Measurements from ENCODE around the gene DBF4B. TPM values are rescaled to one million over a fixed set of nuclear protein-coding genes. Genes with fewer than 3 reads are reported as not detected.

DBF4B gene
- total RNA-seq, 2 donors from 2014 or later, result 3.6 to 5.6 TPM

DNA sequence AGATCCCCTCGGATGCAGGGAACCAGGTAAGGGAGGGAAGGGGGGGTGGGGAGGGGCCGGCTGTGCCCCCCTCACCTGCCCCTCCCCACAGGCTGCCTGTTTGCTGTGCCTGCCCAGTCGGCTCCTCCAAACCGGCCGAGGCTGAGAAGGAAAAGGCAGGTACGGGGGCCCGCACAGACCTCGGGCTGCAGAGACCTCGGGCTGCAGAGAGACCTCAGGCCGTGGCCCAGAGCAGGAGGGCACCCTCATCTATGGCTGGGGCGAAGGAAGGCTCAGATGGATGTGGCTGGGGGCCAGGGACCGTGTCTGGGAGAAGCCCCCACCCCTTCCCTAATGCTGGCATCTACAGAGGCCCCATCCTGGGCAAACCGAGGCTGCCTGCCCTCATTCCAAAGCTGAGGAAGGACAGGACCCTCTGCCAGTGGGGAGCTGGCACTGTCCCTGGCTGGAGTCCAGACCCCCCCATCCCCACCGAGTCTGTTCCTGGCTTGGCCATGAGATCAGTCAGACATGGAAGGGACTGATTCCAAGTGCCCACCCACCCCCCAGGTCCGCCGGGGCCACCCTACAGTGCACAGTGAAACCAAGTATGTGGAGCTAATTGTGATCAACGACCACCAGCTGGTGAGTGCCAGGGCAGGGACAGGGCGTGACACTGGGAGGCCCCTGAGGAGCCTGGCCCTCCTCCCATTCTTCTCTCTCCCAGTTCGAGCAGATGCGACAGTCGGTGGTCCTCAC is 64.0 kb downstream of the DBF4B start:
- ATAC-seq (no peak), DNase-seq (no peak)
- intact Hi-C loops (cut with DNase I), result no loop called here

DNA sequence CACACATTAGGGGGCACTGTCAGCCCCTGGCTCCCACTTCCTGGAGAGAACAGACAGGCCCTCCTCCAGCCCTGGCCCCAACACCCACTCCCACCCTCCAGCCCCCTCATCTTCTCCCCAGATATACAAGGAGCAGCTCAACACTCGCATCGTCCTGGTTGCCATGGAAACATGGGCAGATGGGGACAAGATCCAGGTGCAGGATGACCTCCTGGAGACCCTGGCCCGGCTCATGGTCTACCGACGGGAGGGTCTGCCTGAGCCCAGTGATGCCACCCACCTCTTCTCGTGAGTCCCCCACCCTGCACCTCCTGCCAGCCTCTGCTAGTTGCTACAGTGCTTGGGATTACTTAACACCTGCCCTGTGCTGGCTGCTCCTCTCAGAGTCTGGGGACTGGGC is 64.7 kb downstream of the DBF4B start:
- intact Hi-C loops (cut with DNase I), result no loop called here
- no peak for ATAC-seq
- DNase-seq, result no peak

DNA sequence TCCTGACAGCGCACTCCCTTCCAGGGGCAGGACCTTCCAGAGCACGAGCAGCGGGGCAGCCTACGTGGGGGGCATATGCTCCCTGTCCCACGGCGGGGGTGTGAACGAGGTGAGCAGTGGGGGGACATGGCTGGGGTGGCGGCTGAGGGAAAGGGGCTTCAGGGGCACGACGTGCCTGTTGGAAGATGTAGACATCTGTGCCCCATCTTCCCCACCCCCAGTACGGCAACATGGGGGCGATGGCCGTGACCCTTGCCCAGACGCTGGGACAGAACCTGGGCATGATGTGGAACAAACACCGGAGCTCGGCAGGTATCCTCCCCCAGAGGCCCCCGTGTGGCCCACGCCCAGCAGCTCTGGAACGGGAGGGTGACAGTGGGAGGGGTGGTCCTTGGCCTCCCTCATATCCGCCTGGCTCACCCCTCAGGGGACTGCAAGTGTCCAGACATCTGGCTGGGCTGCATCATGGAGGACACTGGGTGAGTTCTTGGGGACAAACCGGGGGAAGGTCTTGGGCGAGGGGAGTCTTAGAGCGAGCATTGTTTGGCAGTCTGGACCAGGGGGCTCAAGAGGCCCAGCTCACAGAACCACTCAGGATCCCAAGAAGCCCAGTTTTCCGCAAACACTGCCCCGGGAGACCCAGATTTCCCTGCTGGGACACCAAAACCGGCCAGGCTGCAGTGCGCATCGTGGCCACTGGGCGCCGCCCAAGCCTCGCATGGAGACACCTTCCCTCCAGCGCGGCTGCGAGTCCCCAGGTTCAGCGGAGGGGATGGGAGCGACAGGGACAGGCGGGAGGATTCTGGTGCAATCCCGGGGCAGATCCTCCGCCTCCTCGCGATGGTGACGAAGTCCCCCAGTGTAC is 66.0 kb downstream of the DBF4B start:
- ATAC-seq, result peak; percentile 72 to 73
- peak; percentile 89 for DNase-seq
- intact Hi-C loops (cut with DNase I), result loop anchor here (1.0 to 5.0 kb wide), 3 partner anchors 91 to 246 kb away; no protein-coding TSS in a partner anchor

DNA sequence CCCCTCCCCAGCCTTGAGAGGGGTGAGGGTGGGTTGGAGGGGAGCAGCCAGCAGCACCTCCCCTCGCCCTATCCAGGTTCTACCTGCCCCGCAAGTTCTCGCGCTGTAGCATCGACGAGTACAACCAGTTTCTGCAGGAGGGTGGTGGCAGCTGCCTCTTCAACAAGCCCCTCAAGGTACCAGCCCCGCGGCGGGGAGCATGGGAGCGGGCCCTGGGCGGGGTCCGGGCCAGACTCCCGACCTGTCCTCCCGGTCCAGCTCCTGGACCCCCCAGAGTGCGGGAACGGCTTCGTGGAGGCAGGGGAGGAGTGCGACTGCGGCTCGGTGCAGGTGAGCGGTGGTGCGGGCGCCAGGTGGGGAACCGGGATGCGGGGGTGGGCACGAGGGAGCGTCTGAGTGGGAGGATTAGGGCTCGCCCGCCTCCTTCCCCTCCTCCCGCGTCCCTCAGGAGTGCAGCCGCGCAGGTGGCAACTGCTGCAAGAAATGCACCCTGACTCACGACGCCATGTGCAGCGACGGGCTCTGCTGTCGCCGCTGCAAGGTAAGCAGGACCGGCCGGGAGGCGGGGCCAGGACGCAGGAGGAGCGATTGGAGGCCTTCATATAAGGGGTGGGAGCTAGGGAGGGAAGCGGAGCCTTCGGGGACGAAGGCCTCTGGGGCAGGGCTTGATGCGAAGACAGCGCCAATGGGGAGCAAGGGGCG is 66.8 kb downstream of the DBF4B start:
- ATAC-seq (peak; percentile 93 to 96), DNase-seq (peak; percentile 96)
- intact Hi-C loops (cut with DNase I), result loop anchor here (1.0 to 5.0 kb wide), 3 partner anchors 90 to 245 kb away; no protein-coding TSS in a partner anchor

DNA sequence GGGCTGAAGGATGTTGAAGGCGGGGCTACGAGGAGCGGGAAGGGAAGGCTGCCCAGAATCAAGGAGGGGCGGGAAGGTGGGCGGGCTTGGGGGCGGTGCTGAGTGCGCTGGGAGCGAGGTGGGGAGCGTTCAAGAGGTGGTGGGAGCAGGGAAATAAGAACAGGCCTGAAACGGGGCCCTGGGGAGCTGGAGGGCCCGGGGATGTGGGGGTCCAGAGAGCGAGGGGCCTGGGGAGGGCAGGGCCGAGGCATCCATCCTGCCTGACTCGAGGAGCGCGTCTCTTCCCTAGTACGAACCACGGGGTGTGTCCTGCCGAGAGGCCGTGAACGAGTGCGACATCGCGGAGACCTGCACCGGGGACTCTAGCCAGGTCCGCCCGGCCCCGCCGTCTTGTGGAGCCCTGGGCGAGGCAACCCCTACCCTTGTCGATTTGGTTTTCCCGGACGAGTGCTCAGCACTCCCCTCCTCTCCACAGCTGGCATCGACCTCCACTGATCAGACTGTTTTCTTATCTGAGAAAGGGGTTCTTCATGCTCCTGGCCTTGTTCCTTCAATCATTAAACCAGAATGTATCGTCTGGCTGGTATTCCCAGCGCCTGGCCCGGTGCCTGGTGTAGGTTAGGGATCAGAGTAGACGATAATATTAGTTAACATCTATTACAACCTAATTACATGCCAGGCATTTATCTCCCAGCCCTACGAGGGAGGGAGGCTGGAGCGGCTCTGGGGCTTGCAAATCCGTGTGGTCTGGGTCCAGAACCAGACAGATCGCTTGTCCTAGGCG is 67.6 kb downstream of the DBF4B start:
- peak; percentile 4 to 14 for ATAC-seq
- intact Hi-C loops (cut with DNase I), result loop anchor here (1.0 to 5.0 kb wide), 3 partner anchors 89 to 244 kb away; no protein-coding TSS in a partner anchor

DNA sequence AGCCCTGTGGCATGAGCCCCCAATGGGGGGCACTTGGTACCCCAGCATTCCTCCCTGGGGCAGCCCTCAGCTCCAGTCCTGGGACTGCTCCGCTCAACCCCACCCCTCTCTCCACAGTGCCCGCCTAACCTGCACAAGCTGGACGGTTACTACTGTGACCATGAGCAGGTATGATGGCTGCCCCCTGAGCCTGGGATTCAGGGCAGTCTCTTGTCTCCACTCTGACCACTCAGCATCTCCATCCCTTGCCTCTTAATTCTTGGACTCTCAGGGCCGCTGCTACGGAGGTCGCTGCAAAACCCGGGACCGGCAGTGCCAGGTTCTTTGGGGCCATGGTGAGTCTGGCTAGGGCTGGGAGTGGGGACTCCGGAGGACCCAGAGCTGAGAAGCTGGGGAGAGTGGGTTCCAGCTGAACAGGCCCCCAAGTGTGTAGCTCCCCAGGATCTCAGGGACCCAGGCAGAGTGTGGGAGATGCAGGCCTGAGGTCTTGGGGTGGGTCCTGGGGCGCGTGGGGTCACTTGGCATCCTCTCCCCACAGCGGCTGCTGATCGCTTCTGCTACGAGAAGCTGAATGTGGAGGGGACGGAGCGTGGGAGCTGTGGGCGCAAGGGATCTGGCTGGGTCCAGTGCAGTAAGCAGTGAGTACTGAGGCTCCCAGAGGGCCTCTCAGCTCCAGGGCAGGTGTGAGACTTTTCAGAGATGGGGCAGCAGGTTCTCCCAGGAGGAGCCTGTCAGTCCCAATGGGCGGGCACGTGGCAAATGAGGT is 68.3 kb downstream of the DBF4B start:
- DNase-seq, result no peak
- intact Hi-C loops (cut with DNase I), result loop anchor here in 1 of 2 donors (5.0 kb wide), 1 partner anchor 95 kb away; no protein-coding TSS in a partner anchor
- no peak for ATAC-seq

More for the DNA sequence above, 67.6 kb downstream of the DBF4B start:
- no peak for DNase-seq

DNA sequence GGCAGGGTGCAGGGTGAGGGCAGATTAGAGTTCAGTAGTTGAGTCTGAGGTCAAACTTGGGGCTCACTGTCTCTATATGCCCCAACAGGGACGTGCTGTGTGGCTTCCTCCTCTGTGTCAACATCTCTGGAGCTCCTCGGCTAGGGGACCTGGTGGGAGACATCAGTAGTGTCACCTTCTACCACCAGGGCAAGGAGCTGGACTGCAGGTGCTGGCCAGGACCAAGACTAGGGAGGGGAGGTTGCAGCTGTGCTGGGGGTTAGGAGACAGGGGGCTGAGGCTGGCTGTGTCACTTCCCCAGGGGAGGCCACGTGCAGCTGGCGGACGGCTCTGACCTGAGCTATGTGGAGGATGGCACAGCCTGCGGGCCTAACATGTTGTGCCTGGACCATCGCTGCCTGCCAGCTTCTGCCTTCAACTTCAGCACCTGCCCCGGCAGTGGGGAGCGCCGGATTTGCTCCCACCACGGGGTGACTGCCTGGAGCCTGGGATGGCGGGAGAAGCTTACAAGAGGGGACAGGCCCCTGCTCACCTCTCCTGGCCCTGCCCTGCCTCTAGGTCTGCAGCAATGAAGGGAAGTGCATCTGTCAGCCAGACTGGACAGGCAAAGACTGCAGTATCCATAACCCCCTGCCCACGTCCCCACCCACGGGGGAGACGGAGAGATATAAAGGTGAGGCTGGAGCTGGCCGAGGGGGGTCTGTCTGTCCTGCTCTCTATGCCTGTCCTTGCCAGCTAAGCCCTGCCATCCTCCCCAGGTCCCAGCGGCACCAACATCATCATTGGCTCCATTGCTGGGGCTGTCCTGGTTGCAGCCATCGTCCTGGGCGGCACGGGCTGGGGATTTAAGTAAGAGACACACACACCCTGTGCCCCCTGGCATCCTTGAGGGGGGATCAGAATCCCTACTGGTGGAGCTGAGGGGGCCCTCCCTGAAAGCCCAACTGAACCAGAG is 69.2 kb downstream of the DBF4B start:
- no peak for ATAC-seq
- no peak for DNase-seq
- intact Hi-C loops (cut with DNase I), result loop anchor here in 1 of 2 donors (5.0 kb wide), 1 partner anchor 95 kb away; no protein-coding TSS in a partner anchor

DNA sequence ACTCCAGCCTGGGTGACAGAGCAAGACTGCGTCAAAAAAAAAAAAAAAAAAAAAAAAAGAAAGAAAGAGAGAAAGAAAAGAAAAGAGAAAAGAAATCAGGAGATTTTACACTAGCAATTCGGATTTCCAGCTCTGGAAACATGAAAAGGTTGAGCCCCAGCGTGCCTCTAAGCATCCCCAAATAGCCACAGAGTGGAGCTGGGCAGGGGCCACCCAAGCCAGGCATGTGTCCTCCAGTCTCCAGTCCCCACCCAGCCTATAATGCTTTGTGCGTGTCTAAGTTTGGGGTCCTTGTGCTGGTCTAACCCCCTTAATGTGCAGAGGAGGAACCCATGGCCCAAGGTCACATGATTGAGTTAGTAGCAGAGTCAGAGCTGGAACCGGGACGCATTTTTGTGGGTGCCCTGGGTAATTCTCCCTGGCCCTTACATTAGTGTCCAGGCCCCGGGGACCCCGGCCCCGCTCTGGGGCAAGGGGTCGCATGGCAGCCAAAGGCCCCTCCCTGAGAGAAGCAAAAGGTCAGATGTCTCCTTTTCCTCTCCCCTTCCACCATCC is 70.3 kb downstream of the DBF4B start:
- intact Hi-C loops (cut with DNase I), result loop anchor here in 1 of 2 donors (5.0 kb wide), 1 partner anchor 94 kb away; no protein-coding TSS in a partner anchor
- peak; percentile 24 for DNase-seq
- ATAC-seq, result no peak

DNA sequence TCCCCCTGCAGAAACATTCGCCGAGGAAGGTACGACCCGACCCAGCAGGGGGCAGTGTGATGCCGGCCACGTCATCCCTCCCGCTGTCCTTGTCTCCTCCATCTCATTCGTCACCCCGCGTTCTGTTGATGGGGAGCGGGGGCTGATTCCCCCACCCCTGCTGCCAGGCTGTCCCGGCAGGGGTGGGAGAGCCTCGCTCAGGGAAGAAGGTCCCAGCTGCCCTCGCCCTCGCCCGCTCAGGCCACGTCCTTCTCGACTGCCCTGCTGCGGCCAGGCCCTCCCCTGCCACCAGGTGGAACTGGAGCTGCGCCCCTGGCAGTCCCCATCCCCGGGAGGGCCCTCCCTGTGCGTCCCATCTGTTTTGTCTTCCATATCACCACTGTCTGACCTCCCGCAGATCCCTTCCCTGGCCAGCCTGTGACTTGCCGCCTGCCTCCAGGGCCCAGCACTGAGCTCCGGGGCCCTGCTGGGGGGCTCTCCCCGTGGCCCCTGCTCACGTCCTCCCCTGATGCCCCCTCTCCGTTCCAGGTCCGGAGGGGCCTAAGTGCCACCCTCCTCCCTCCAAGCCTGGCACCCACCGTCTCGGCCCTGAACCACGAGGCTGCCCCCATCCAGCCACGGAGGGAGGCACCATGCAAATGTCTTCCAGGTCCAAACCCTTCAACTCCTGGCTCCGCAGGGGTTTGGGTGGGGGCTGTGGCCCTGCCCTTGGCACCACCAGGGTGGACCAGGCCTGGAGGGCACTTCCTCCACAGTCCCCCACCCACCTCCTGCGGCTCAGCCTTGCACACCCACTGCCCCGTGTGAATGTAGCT is 71.0 kb downstream of the DBF4B start:
- intact Hi-C loops (cut with DNase I), result loop anchor here (5.0 kb wide), 2 partner anchors 48 to 93 kb away; no protein-coding TSS in a partner anchor
- ATAC-seq (peak; percentile 25 to 29), DNase-seq (peak; percentile 79)

DNA sequence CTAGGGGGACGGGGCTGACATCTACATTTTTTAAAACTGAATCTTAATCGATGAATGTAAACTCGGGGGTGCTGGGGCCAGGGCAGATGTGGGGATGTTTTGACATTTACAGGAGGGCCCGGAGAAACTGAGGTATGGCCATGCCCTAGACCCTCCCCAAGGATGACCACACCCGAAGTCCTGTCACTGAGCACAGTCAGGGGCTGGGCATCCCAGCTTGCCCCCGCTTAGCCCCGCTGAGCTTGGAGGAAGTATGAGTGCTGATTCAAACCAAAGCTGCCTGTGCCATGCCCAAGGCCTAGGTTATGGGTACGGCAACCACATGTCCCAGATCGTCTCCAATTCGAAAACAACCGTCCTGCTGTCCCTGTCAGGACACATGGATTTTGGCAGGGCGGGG is 71.7 kb downstream of the DBF4B start:
- ATAC-seq (no peak), DNase-seq (no peak)
- intact Hi-C loops (cut with DNase I), result loop anchor here in 1 of 2 donors (5.0 kb wide), 1 partner anchor 47 kb away; no protein-coding TSS in a partner anchor

DNA sequence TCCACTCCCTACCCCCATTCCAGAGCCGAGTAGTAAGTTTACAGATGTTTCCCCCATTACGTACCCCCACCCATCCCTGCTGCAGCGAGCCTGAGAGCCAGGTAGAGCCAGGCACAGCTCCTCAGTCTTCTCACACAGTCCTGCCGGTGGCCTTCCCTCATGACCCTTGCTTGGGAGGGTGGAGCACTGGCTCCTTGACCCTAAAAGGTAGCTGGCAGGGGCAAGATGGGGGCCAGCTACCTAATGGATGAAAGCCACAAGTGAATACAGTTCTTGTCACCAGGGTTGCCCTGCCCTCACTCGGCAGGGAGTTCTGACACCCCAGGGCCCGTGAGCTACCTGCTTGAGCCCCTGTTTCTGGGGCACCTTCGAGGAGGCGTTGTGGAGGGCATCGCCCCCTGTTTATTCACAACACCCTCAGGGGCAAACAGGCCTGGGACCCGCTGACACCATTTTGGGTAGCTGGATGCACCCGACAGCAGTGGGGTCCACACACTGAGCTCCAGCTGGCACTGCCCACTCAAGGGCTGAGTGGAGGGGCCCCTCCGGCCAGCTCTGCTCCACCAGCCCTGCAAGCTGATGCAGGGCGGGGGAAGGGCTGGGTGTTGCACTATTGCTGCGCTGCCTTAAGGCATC is 72.5 kb downstream of the DBF4B start:
- DNase-seq (peak; percentile 20), ATAC-seq (no peak)
- intact Hi-C loops (cut with DNase I), result loop anchor here in 1 of 2 donors (5.0 kb wide), 1 partner anchor 46 kb away; no protein-coding TSS in a partner anchor

DNA sequence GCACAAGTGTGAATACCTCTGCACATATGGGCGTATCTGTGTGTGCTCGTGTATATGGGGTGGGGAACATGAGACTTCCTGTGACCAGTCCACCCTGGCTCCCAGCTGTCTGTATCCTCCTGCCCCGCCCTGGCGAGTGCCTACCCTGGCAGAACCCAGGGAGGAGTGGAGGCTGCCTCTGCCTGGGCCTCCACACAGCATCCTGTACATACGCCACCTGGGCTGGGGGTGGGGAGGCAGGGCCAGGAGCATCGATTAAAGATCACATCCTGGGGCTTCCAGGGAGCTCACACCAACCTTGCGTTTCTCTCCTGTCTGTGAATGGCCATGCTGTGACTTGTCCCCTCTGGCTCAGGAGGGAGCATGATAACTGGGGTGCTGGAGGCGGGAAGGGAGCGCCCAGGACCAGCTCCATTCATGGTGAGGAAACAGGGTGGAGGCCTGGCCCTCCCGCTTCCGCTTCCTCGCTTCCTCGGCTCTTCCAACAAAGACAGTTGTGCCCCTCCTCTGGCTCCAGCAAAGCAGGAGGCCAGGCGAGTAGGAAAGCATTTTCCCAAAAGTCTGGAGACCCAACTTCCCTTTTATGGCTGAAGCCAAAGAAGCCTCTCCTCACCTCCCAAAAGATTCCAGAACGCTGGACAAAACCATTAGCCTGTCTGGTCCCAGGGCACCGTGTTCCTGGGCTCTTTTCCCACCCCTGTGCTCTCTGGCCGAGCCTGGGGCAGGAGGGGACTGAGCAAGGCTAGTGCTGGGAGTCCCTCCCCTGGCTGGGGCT is 73.3 kb downstream of the DBF4B start:
- DNase-seq, result peak; percentile 41
- intact Hi-C loops (cut with DNase I), result loop anchor here in 1 of 2 donors (5.0 kb wide), 1 partner anchor 46 kb away; no protein-coding TSS in a partner anchor
- peak; percentile 8 to 35 for ATAC-seq

DNA sequence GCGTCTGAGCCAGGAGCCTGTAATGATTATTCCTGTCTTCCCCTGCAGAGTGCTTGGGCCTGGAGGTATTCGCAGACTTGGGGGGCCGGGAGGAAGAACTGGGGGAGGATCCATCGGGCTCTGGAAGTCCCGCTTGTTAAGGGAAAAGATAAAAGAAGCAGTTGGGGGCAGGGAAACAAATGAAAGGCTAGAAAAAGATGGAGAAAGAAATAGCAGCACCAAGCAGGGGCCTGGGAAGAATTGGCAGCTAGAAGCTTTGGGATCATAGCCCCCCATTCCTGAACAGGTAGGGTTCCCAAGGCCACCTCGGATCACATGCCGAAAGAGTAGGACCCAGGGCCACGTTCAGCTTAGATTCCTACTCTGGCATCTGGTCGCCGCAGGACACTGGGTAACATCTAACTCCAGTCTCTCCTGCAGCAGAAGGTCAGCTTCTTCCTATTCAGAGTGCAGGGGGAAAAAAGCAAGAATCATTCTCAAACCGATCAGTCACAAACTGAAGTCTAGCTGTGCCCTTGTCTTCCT is 73.9 kb downstream of the DBF4B start:
- intact Hi-C loops (cut with DNase I), result loop anchor here in 1 of 2 donors (5.0 kb wide), 1 partner anchor 45 kb away; no protein-coding TSS in a partner anchor
- no peak for ATAC-seq
- peak; percentile 8 for DNase-seq

DNA sequence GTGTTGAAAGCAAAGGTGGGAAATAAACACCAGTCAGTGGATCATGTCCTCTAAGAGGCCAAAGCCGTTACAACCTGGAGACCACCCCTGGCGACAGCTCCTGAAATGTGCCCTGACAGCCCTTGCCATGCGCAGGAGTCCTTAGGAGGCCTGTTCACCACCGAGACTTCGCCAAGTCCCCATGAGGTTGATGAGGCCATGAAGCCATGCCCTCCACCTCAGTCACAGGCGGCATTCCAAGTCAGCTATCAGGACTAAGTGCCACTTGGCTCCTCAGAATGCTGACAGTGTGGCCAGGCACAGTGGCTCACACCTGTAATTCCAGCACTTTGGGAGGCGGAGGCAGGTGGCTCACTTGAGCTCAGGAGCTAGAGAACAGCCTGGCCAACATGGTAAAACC is 77.5 kb downstream of the DBF4B start:
- DNase-seq (no peak), ATAC-seq (peak in 1 of 2 donors; percentile 6)
- intact Hi-C loops (cut with DNase I), result no loop called here

Data from left cardiac atrium (tissue), 4 donors.